ENCODE data around the gene HSPA9. TPM values are rescaled to one million over a fixed set of nuclear protein-coding genes. Genes with fewer than 3 reads are reported as not detected.
A peak's percentile ranks its signal among the peaks of the same experiment; 100 is the strongest.

HSPA9 gene
- total and polyA plus RNA-seq, 2 of the 8 experiments (the other 6 are each of a cell fraction or from before 2014, with no cell fraction given) = 191 to 395 TPM

DNA sequence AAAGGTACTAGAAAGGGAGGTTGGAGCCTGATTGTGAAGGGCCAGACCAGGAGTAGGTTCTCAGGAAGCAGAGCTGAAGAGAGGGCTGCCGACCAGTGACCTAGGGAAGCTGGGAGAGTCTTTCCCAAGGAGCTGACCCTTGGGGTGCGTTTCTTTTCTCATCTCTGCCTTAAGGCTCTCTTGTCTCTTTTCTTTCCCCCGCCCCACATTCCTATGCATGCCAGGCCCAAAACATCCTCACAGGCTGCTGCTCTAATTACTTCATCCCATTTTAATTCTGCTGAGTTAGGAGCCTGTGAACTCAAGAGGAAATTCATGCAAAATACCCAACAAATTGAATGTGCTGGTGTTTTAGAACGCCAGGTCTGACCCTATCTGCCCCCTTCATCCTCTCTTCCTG, 46.9 kb upstream of the HSPA9 start:
- no peak overlapping the region for H3K9ac ChIP-seq (replicated peaks in 1 of 4; ENCODE audit: extremely low read depth in 1 of 4, low read depth in 3 of 4, low read length in 3 of 4)
- 62% methylated on average over 4 of the region's 4 CpGs; no CpG with 5 or more reads in 1 of the 2 experiments for WGBS, 2 experiments (ENCODE audit: extremely low coverage in 1 of 2, insufficient coverage in 1 of 2, insufficient read length in 1 of 2, insufficient replicate concordance in 2 of 2, low coverage in 1 of 2, low lambda C conversion rate in 2 of 2, missing lambda C conversion rate in 1 of 2)
- peaks cover 0 to 6% (median 1%) of the 10 kb centered on the region in 4 experiments; a peak in 2 of 7 replicates for H3K4me1 ChIP-seq (replicated peaks in 1 of 4; ENCODE audit: control insufficient read depth in 3 of 4, insufficient read depth in 4 of 4, low read length in 3 of 4)
- no peaks in the 10 kb centered on the region for H4K20me1 ChIP-seq (replicated peaks in 1 of 2; ENCODE audit: control insufficient read depth in 1 of 2, insufficient read depth in 2 of 2, low read length in 2 of 2)
- H3K4ac ChIP-seq (replicated peaks; ENCODE audit: insufficient read length, low read depth, low read length) = no peak overlapping the region
- H4K5ac ChIP-seq (ENCODE audit: insufficient read length, low read depth, low read length) = peak overlapping the region; percentile 27
- no peaks in the 10 kb centered on the region for H3K23me2 ChIP-seq (ENCODE audit: low read depth, low read length)
- H3K27ac ChIP-seq (ENCODE audit: low read depth, low read length) = no peak overlapping the region
- no peak overlapping the region for H4K8ac ChIP-seq (ENCODE audit: extremely low read depth, insufficient read depth, low read length)
- H2BK12ac ChIP-seq (ENCODE audit: low read depth, low read length) = peak overlapping the region; percentile 77; the same call in 1 of the 2 replicates
- H3K18ac ChIP-seq (ENCODE audit: extremely low read depth, low read length) = peak overlapping the region; percentile 78; the same call in 1 of the 2 replicates
- no peaks in the 10 kb centered on the region; the same call in 1 of the 2 replicates for H3K79me1 ChIP-seq (ENCODE audit: low read depth, low read length)
- no peaks in the 10 kb centered on the region for H3K27me3 ChIP-seq (replicated peaks in 1 of 4; ENCODE audit: control insufficient read depth in 3 of 4, extremely low read depth in 1 of 4, insufficient read depth in 3 of 4, low read length in 3 of 4)
- DNase-seq (ENCODE audit: low read depth in 1 of 2, low spot score in 2 of 2) (no peak), FAIRE-seq (peak; percentile 45)
- CTCF ChIA-PET (ENCODE audit: partially characterized antibody) = interaction anchor here (0.6 to 1.6 kb wide), 6 partner anchors 11 to 571 kb away, joined by 3 to 4 read pairs (median 3); no protein-coding TSS in a partner anchor
- no peak overlapping the region for H4K91ac ChIP-seq (replicated peaks; ENCODE audit: insufficient read length, low read length)
- H2BK20ac ChIP-seq (ENCODE audit: low read length) = no peak overlapping the region
- H3K4me3 ChIP-seq (ENCODE audit: extremely low read depth in 1 of 4, insufficient read depth in 2 of 4, low read depth in 3 of 4, low read length in 4 of 4) = no peak overlapping the region
- no peak overlapping the region for H3K23ac ChIP-seq (ENCODE audit: insufficient read length)
- POLR2A ChIA-PET (ENCODE audit: partially characterized antibody) = interaction anchor here (0.9 to 3.6 kb wide), 4 partner anchors 11 to 131 kb away, joined by 3 to 14 read pairs (median 8); partner anchors contain the start of genes CTNNA1 and HSPA9
- H2BK15ac ChIP-seq (ENCODE audit: low read length) = no peak overlapping the region
- H3K79me2 ChIP-seq (ENCODE audit: control insufficient read depth in 1 of 2, insufficient read depth in 2 of 2, low read length in 2 of 2) = no peaks in the 10 kb centered on the region
- no peaks in the 10 kb centered on the region for H3K36me3 ChIP-seq (ENCODE audit: control insufficient read depth in 2 of 4, insufficient read depth in 4 of 4, low read length in 3 of 4)
- H3K9me3 ChIP-seq (ENCODE audit: insufficient read depth in 2 of 2, low read depth in 1 of 2, low read length in 1 of 2) = no peaks in the 10 kb centered on the region
- no peak overlapping the region for H2AK5ac ChIP-seq (ENCODE audit: low read depth, low read length)
- H3K56ac ChIP-seq (replicated peaks; ENCODE audit: insufficient read length, low read depth, low read length) = no peak overlapping the region
- no peak overlapping the region for H2BK120ac ChIP-seq (replicated peaks; ENCODE audit: low read depth, low read length)
- H3K4me2 ChIP-seq (ENCODE audit: insufficient read depth in 1 of 2, low read depth in 2 of 2, low read length in 2 of 2) = peak overlapping the region; percentile 12 to 21; a peak in 3 of 4 replicates
- H2AFZ ChIP-seq (ENCODE audit: low read length) = peak overlapping the region; percentile 60; the same call in 1 of the 2 replicates
- no peak overlapping the region for H3K14ac ChIP-seq (ENCODE audit: insufficient read length)
- no peak overlapping the region for H2BK5ac ChIP-seq (ENCODE audit: low read depth, low read length)
- TF ChIP-seq YY1 (IDR thresholded peaks at IDR 0.05; ENCODE audit: low read depth, low read length) (no peak), CTBP2 (IDR thresholded peaks at IDR 0.05; ENCODE audit: borderline replicate concordance, insufficient read depth, insufficient read length, low read length) (no peak), JUND (IDR thresholded peaks at IDR 0.05; ENCODE audit: low read length) (no peak), RAD21 (IDR thresholded peaks at IDR 0.05 in 1 of 2, conservative IDR thresholded peaks at IDR 0.05 in 1 of 2; ENCODE audit: low read depth in 2 of 2, low read length in 2 of 2) (no peak), BRCA1 (IDR thresholded peaks at IDR 0.05; ENCODE audit: low read depth, low read length) (no peak), RXRA (IDR thresholded peaks at IDR 0.05; ENCODE audit: insufficient read depth, low read depth, low read length) (no peak), CEBPB (IDR thresholded peaks at IDR 0.05; ENCODE audit: low read depth, low read length) (no peak), FOSL1 (IDR thresholded peaks at IDR 0.05; ENCODE audit: insufficient read depth, low read depth, low read length) (no peak), ASH2L (IDR thresholded peaks at IDR 0.05; ENCODE audit: low read length) (no peak), POLR2AphosphoS5 (IDR thresholded peaks at IDR 0.05; ENCODE audit: low read depth, low read length) (no peak), RFX5 (IDR thresholded peaks at IDR 0.05; ENCODE audit: borderline replicate concordance, low read depth, low read length) (no peak), SAP30 (IDR thresholded peaks at IDR 0.05; ENCODE audit: insufficient read depth, insufficient replicate concordance, low read length) (no peak), NRF1 (IDR thresholded peaks at IDR 0.05; ENCODE audit: low read depth, low read length) (no peak)
- TF ChIP-seq, protein P1, sequence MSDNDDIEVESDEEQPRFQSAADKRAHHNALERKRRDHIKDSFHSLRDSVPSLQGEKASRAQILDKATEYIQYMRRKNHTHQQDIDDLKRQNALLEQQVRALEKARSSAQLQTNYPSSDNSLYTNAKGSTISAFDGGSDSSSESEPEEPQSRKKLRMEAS (IDR thresholded peaks at IDR 0.05) = no peak
